Measurements from ENCODE around the gene BOK.
A peak's percentile ranks its signal among the peaks of the same experiment; 100 is the strongest.

BOK gene

DNA sequence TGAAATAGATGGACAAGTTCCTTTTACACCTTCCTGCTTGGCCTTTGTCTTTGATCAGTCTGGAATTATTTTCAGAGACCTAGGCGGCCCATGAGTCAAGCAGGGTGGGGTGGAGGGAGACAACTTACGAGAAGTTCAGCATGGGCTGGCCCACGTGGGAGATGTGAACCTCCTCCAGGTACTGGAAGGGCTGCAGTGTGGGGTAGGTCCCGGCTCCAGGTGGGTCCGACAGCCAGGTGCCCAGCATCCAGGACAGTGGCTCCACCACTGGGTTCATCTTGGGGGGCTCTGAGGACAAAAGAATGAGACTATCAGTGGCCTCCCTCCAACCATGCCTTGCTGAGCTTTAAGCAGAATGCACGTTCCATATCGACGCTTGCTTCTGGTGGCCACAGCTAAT is 47.6 kb downstream of the BOK start:
- no peak for DNase-seq

- no peak for DNase-seq
Observed at GRCh38 chr2:241607162-241607885, 48.8 kb downstream of the BOK start.

- no peak for DNase-seq
Observed at GRCh38 chr2:241608881-241609280, 50.3 kb downstream of the BOK start.

DNA sequence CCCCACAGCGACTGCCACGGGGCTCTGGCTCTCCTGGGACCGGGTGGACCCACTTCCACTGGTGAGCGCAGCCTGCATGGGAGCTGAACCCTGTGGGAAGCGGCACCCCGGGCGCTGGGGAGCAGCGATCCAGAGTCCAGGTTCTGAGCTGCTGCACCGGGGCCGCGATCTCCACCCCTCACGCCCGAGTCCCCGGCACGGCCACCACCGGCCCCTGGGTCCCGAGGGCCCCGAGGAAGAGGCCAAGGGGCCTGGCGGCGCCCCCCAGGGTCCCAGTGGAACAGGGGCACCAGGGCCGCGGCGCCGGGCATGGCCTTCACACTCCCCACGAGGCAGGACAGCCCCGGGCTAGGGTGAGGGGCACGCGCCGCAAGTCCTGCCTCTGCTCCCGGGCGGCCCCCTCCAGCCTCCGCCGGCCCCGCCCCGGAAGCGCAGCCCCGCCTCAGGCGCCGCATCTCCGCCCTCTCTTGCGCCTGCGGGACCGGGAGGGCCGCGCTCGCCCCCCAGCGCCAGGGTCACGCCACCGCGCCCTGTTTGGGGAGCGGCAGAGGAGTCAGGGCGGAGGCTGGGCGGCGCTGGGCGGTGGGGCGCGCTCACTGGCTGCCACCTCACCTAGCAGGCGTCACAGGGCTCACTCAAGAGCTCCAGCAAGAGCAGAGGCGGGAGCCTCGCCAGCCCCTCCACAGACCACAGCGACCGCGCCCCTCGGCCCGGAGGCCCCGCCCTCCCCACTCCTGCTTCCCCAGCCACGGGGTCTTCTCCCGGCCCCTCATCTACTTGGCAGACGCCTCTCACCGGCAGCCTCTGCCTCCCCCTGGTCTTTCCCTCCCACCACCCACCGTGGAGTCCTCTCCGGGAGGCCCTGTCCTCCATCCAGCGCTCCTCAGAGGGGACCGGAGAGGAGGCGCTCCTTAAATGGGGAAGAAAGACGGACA is 51.6 kb downstream of the BOK start:
- DNase-seq = peak; percentile 91

DNA sequence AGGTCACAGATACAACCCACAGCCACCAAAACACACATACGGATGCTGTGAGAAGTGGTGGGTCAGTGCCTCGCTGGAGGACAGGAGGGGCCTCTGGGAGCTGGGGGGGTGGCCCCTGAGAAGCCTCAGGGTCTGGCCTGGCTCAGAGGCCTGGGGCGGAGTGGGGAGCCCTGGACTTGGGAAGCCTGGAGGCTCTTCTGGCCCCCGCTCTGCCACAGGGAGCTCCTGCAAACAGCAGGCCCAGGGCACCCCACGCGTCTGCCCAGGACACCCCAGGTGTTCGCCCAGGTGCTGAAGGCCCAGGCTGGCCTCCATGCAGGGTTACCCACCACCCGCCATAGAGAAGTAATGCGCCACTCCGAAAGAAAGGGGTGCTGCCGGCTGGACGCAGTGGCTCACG is 52.5 kb downstream of the BOK start:
- DNase-seq = no peak

- no peak for DNase-seq
Observed at GRCh38 chr2:241612156-241613016, 53.8 kb downstream of the BOK start.

DNA sequence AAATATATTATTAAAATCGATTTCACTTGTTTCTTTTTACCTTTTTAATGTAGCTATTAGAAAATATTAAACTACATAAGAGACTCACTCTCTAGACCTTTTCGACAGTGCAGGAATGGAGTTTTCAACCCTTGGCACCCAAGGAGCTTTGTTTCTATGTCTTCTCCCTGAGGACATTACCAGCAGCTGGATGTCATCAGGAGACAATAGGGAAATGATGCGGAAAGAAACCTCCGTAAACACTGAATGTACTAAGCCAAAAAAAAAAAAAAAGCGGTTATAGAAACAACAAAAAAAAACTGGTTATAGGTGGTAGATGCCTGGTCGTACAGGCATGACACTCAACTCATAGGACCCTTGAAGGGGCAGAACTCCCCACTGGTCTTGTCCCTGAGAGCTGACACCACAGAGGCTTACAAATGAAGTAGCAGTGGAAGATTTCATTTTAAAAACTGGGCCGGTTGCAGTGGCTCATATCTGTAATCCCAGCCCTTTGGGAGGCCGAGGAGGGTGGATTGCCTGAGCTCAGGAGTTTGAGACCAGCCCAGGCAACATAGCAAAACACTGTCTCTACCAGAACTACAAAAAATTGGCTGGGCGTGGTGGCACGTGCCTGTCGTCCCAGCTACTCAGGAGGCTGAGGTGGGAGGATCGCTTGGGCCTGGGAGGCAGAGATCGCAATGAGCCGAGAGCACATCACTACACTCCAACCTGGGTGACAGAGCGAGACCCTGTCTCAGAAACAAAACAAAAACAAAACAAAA is 54.7 kb downstream of the BOK start:
- no peak for DNase-seq

GRCh38 chr2:241615041-241615440 is 56.5 kb downstream of the BOK start:
- no peak for DNase-seq

GRCh38 chr2:241615522-241616052 is 57.0 kb downstream of the BOK start:
- DNase-seq = no peak

GRCh38 chr2:241616168-241617125 is 57.9 kb downstream of the BOK start:
- no peak for DNase-seq

DNA sequence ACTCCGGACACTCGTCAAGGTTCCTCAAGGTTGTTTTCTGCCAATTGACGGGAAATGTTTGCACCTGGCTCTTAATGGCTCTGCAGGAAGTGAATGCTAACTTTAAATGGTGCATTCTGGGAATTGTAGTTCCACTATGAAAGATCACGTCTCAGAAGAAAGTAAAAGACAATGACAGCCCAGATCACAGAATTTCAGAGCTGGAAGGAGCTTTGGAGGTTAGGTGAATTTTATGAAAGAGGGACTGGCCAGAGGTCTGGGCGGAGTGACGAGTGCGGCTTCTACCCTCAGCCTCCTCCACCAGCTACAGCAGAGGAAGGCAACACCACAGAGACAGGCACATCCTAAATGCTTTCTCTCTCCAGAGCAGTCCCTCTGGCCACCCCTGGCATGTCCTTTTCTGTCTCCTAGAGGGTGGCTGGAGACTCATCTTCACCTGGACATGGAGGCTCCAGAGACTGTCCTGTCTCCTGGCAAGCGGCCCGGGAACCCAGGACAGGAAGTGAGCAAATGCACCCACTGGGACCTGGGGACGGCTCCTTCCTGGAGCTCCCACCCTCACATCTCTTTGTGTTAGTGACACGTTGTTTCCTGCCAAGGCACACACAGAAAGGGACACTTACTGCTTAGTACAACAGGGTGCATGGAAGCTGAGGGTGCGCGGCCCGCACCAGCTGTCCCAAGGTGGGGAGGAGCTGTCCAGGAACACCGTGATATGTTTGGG is 59.0 kb downstream of the BOK start:
- DNase-seq = no peak

DNA sequence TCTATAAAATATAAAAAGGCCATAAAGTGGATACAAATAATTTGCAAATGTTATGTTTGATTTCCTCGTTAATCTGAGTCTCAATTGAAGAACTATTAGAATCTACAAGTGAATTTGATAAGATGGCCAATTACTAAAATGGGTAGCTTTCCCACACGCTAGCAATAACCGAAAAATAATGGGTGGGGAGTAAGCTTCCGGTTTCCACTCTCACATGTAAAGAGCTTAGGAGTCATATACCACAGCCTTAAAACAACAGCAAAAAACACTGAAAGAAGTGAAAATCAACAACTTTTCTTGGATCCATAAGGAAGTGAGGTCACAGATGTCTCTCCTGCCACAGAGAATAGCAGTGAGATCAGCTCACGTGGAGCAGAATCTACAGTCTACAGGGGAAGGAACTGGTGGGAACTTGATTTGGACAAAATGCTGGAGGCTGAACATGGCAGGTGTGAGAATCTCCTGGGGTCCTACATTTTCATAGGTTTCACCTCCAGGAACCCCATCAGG is 59.8 kb downstream of the BOK start:
- no peak for DNase-seq

DNA sequence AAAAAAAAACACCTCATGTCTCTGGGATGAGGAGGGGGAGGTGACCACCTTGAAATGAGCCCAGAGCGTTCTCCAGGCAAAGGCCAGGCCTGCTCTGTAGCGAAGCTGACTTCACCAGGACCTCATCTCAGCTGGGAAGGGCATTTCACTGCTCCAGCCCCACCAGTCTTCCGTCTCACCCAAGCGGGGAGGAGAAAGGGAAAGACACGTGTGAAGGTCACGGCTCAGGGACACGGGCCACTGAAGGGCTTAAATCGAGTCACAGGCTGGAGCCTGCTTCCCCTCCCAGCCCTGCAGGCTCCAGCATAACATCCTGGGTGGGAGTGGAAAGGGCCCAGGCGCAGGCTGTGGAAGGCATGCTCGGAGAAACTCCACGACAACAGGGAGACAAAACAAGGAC is 60.3 kb downstream of the BOK start:
- DNase-seq = no peak

DNA sequence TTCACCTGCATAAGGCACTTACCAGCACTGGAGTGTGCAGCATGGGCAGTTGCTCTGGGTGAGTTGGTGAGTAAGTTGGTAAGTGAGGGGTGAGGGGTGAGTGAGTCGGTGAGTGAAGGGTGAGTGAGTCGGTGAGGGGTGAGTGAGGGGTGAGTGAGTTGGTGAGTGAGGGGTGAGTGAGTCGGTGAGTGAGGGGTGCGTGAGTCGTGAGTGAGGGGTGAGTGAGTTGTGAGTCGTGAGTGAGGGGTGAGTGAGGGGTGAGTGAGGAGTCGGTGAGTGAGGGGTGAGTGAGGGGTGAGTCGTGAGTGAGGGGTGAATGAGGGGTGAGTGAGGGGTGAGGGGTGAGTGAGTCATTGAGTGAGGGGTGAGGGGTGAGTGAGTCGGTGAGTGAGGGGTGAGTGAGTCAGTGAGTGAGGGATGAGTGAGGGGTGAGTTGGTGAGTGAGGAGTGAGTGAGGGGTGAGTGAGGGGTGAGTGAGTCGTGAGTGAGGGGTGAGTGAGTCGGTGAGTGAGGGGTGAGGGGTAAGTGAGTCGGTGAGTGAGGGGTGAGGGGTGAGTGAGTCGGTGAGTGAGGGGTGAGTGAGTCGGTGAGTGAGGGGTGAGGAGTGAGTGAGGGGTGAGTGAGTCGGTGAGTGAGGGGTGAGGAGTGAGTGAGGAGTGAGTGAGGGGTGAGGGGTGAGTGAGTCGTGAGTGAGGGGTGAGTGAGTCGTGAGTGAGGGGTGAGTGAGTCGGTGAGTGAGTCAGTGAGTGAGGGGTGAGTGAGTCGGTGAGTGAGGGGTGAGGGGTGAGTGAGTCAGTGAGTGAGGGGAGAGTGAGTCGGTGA is 61.3 kb downstream of the BOK start:
- no peak for DNase-seq

DNA sequence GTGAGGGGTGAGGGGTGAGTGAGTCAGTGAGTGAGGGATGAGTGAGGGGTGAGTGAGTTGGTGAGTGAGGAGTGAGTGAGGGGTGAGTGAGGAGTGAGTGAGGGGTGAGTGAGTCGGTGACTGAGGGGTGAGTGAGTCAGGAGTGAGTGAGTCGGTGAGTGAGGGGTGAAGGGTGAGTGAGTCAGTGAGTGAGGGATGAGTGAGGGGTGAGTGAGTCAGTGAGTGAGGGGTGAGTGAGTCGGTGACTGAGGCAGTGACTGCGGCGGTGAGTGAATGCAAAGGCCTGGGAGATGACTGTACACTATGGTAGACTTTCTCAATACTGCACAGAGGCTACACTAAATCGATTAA is 61.8 kb downstream of the BOK start:
- no peak for DNase-seq
